Endometrial microvascular endothelial cells (primary cell): ENCODE data around the gene SCN4B. TPM values are rescaled to one million over a fixed set of nuclear protein-coding genes. Genes with fewer than 3 reads are reported as not detected.

Experiments used
- in situ Hi-C: cut with HindIII; loops from 2 replicates; pipeline ENCODE4 v1.10.0; 2017; ENCODE audit warnings: low sequenced_read_pairs, low pct_unique_long_range_greater_than_20kb; ENCODE audit errors: inconsistent ontology term
- total RNA-seq: library from RNA; depleted of rRNA; stranded (reverse); fragments of >200 nt; gene quantifications from one replicate; pipeline ENCODE4 v1.2.3, GENCODE V29; 2015; ENCODE audit errors: inconsistent ontology term

Gene SCN4B
- total RNA-seq, 1 donor from 2014 or later = under 0.01 TPM

- in situ Hi-C loops = no loop called here
Observed at GRCh38 chr11:118111019-118111743, 41.4 kb downstream of the SCN4B start.

DNA sequence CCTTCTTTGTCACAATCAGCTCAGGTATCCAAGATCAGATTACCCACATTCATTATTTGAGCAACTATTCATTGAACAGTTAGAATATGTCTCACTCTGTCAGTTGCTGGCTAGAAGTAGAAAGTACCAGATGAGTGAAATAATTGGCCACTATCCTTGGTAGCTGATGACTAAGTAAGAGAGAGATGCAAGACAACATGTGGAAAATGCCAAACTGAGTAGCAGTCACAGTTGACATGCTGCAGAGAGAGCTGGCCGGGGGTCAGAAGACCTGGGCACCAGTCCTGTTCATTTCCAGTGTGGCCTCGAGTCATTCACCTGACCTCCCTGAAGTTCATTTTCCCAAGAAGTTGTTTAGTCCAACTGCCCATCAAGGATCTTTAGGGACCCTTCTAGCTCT lies 43.4 kb downstream of the SCN4B start:
- in situ Hi-C loops = no loop called here

- in situ Hi-C loops = no loop called here
Observed at GRCh38 chr11:118108513-118108912, 44.1 kb downstream of the SCN4B start.

DNA sequence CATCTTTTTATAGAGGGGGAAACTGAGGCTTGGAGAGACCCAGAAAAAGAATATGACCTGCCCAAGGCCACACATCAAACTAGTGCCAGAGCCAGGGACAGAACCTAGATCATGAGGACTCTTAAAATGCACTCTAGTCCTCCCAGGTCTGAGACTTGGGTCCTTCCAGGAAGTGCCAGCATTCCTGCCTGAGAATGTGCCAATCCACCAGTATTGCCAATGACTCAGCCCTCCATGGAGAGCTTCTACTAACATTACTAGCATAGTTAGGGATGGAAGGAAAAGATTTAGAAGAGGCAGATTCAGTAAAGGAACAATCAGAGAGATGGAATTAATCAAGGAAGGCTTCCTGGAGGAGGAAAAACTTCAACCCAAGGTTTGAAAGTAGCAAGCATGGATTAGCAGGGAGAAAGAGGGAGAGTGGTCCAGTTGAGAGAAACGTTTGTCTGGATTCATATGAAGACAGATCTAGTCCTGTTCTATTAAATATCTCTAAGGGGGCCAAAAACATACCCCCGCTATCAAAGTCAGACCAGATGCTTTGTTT lies 45.8 kb downstream of the SCN4B start:
- in situ Hi-C loops = no loop called here

GRCh38 chr11:118105657-118106305 lies 46.8 kb downstream of the SCN4B start:
- in situ Hi-C loops = no loop called here

- in situ Hi-C loops = no loop called here
Observed at GRCh38 chr11:118104491-118104890, 48.1 kb downstream of the SCN4B start.

- in situ Hi-C loops = no loop called here
Observed at GRCh38 chr11:118102721-118103261, 49.8 kb downstream of the SCN4B start.

DNA sequence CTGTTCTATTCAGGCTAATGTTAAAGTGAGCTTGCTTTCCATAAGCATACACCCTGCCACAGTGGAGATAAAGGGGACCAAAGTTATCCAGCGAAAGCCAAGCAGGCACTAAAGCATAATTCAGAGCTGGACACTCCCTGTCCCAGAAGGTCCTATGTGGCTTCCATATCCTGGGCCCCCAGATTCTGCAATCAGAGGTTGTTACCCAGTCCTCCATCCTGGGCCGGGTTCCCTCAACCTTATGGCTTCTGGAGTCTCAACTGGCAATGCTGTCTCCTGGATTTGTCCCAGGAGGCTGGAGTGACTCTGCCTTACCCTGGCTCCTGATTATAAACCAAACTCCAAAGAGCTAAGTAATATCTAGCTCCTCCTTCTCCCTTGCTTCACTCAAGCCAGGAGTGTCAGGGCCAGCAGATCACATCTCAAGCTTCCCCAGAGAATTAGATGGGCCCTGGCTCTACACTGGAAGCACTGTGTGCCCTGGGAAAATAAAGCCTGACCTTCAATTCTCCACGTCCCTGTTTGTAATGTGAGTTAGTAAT lies 51.9 kb downstream of the SCN4B start:
- in situ Hi-C loops = no loop called here

DNA sequence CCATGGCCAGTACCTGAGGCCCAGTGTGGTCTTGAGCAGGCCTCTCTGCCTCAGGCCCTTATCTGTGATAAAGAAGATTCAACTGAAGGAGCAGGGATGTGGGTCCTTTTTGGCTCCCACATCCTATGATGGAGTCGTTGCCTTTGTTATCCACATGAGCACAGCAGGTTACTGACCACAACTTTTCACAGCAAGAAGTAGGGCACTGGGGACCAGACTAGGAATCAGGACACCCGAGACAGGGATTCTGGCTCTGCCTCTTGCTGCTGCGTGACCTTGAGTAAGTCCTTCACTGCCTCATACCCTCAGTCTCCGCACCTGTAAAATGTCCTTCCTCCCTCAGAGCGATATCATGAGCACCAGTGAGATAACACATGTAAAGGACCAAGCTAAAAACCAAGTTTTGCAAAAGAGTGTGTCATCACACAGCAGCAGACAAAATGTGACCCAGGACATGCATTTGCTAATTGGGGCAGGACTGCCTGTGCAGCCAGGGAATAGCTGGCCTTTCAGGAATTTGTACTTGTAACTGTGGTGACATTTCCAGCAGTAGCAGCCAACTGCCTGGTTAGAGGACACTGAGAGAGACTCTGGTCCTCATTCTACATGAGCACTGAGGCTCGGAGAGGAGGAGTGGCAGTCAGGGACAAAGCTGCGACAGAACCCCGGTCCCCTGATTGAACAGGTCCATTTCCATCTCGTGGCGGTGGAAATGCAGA lies 52.6 kb downstream of the SCN4B start:
- in situ Hi-C loops = no loop called here

DNA sequence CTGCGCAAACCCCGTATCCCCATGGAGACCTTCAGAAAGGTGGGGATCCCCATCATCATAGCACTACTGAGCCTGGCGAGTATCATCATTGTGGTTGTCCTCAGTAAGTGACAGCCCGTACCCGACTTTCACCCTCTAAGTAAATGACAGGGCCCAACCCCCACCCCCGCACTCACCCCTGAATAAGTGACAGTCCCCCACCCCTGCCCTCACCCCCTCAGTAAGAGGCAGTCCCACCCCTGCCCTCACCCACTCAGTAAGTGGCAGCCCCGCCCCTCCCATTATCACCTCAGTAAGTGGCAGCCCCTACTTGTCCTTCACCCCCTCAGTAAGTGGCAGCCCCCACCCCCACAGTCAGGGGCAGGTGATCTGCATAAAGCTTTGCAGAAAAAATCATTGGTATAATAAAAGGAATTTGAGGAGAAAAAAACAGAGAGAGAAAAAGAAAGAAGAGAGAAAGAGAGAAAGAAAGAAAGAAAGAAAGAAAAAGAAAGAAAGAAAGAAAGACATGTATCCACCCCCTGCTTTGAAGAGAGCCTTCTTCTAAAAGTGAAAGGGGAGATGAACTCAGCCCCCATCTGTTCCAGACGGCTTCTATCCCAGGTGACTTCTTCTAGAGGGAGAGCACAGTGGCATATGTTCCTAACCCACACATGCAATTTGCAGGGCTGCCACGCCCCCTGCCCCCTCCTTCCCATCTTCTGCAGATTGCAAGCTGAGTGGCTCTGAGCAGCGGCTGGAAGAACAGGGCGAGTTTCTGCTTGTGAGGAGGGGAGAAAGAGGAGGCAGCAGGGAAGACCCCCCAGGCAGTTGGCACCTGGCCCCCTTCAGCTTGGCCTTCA lies 53.4 kb downstream of the SCN4B start:
- in situ Hi-C loops = no loop called here

DNA sequence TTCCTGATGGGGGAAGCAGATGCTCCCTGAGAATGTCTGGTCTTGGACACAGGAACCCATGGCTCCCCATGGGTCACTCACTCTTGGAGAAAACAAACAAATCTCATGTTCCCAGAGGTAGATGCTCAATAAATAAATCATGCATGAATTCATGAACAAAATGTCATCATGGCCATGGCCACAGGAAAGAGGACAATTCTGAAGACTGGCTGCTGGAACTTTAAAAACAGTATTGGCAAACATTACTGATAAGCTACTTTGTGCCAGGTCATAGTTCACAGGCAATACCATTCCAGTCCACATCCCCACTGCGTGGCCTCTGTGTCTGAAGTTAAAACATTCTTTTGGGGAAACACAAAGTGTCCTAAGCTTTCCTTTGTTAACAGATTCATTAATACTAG lies 56.7 kb downstream of the SCN4B start:
- in situ Hi-C loops = no loop called here

- in situ Hi-C loops = no loop called here
Observed at GRCh38 chr11:118095493-118095892, 57.1 kb downstream of the SCN4B start.

GRCh38 chr11:118092907-118093571 lies 59.6 kb downstream of the SCN4B start:
- in situ Hi-C loops = no loop called here

DNA sequence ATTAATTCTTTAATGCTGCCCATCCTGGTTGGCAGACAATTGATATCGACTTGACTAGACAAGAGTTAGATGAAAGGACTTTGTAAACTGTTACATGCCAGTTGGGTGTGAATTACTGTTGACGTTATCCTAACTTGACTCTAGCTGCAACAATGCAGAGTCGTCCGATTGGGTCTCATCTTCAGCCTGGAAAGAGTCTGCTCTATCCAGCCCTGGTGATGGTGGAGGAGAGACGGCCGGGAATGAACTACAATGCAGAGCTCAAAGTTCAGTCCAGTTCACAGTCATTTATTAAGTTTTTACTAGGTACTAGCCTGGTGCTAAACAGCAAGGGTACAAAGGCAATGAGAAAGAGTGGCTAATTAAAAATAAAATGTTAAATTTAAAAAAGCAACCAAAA lies 60.9 kb downstream of the SCN4B start:
- in situ Hi-C loops = no loop called here

DNA sequence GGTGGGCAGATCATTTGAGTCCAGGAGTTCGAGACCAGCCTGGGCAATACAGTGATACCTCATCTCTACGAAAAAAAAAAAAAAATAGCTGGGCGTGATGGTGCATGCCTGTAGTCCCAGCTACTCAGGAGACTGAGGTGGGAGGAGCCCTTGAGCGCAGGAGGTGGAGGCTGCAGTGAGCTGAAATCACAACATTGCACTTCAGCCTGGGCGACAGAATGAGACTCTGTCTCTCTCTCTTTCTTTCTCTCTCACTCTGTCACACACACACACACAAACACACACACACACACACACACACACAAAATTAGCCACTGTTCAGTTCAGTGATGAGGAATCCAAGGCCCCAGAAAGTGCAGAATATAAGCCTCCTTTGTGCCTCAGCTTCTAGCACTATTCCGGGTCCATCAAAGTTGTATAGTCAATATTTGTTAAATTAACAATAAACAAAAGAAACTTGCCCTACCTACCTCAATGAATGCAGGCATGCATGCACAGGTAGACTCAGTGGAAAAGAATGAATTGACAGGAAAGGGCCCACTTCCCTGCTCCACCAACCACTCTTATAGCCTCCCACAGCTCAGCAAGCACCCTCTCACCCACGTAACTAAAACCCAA lies 62.0 kb downstream of the SCN4B start:
- in situ Hi-C loops = no loop called here

GRCh38 chr11:118088531-118088930 lies 64.1 kb downstream of the SCN4B start:
- in situ Hi-C loops = no loop called here

GRCh38 chr11:118087931-118088330 lies 64.7 kb downstream of the SCN4B start:
- in situ Hi-C loops = no loop called here
